Left lung (tissue), 10 donors: ENCODE results near the gene LDHB. TPM values are rescaled to one million over a fixed set of nuclear protein-coding genes. Genes with fewer than 3 reads are reported as not detected.

ENCODE experiments used
- ATAC-seq: fragments of 200-7000 bp; cut with Tn5 transposase; one replicate; pipeline ENCODE4 v1.9.1; 2020; ENCODE audit warnings: moderate library complexity
- DNase-seq, 4 donors: peaks; one replicate each; pipeline ENCODE4 v3.0.0-alpha.2; 2013 to 2020
- H3K27ac ChIP-seq, 2 donors: fragments of 200-600 bp; sonication (generic) in 1 of 2; one replicate each; pipeline versions ENCODE4 v1.5.0 to v1.8.0; 2020 to 2021
- H3K27me3 ChIP-seq, 2 donors: fragments of 200-600 bp; sonication (generic) in 1 of 2; one replicate each; pipeline versions ENCODE4 v1.5.0 to v1.8.0; 2020 to 2021
- H3K36me3 ChIP-seq, 2 donors: fragments of 200-600 bp; sonication (generic) in 1 of 2; one replicate each; pipeline versions ENCODE4 v1.5.0 to v1.8.0; 2020 to 2021
- H3K4me1 ChIP-seq, 2 donors: fragments of 200-600 bp; one replicate each; pipeline ENCODE4 v1.8.0; 2021
- H3K4me3 ChIP-seq, 2 donors: fragments of 200-600 bp; sonication (generic) in 1 of 2; one replicate each; pipeline versions ENCODE4 v1.5.0 to v1.8.0; 2020 to 2021; ENCODE audit warnings: mild to moderate bottlenecking in 1 of 2
- H3K9me3 ChIP-seq, 2 donors: fragments of 200-600 bp; sonication (generic) in 1 of 2; one replicate each; pipeline versions ENCODE4 v1.5.0 to v1.8.0; 2020 to 2021
- intact Hi-C, 2 donors: fragments of 100-400 bp; cut with DNase I; formaldehyde crosslinking; loops; one replicate each; pipeline versions ENCODE4 v1.11.2 to v1.14.2; 2022
- polyA plus RNA-seq, 6 donors: library from polyadenylated mRNA; unstranded; fragments of 120-200 nt; gene quantifications; one replicate each; pipeline ENCODE4 v1.2.1, GENCODE V29; 2013; ENCODE audit not compliant: insufficient read length in 6 of 6
- total RNA-seq, 2 donors: library from RNA; stranded (reverse); fragmentation: NEBNext Ultra II Directional; extraction: Animal tissue kit (Norgen Biotek cat#: 25700); gene quantifications; one replicate each; pipeline ENCODE4 v1.2.1, GENCODE V29; 2021
- TF ChIP-seq, protein P1 (sequence below), 2 donors: fragments of 200-600 bp; sonication (generic) in 1 of 2; IDR thresholded peaks; one replicate each; pipeline versions ENCODE4 v1.5.0 to v1.8.0; 2021; ENCODE audit warnings: antibody characterized with exemption in 2 of 2
- donor health status: DM: no; HTN: yes; CAD: no.
- donor health status: DM: no; HTN: no; CAD: no.

Gene LDHB
- total and polyA plus RNA-seq, 8 donors, result 512 to 1,016 (median 895) TPM

DNA sequence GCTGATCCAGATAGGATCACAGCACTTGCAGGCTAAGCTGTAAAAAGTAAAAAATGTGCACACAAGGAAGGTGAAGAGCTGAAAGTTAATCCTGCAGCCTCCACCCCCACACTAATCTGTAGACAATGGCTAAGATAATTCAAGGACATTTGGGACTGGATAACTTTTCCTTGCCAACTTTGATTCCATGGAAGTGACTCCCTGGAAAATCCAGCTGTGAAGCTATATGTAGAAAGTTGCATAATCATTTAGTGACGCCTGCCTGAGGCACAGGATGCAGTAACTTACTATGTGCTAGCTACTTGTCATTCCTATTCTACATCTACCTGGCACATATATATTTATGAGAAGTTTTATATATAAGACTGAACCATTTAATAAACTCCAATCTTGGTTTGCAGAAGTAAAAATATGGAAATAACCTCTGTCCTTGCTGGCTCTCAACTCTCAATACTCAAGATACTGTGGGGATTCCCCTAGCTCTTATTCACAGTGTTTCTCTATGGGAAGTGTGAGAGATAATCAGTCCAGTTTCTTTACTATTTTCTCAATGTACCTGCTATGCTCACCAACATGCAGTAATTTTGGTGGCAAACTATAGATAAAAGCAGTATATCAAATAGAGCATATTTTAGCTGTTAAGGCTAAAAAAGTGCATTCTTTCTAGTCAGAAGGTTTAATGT, 14.8 kb downstream of the LDHB start:
- no peaks in the 10 kb centered on the region for H3K27me3 ChIP-seq
- intact Hi-C loops, result no loop called here
- peaks cover 4 to 24% of the 10 kb centered on the region in 2 donors for H3K4me1 ChIP-seq
- no peaks in the 10 kb centered on the region for H3K9me3 ChIP-seq
- DNase-seq (peak in 1 of 4 donors; percentile 44), ATAC-seq (peak; percentile 44)
- TF ChIP-seq, protein P1, sequence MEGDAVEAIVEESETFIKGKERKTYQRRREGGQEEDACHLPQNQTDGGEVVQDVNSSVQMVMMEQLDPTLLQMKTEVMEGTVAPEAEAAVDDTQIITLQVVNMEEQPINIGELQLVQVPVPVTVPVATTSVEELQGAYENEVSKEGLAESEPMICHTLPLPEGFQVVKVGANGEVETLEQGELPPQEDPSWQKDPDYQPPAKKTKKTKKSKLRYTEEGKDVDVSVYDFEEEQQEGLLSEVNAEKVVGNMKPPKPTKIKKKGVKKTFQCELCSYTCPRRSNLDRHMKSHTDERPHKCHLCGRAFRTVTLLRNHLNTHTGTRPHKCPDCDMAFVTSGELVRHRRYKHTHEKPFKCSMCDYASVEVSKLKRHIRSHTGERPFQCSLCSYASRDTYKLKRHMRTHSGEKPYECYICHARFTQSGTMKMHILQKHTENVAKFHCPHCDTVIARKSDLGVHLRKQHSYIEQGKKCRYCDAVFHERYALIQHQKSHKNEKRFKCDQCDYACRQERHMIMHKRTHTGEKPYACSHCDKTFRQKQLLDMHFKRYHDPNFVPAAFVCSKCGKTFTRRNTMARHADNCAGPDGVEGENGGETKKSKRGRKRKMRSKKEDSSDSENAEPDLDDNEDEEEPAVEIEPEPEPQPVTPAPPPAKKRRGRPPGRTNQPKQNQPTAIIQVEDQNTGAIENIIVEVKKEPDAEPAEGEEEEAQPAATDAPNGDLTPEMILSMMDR (IDR thresholded peaks at IDR 0.05), result no peak
- peaks cover 0 to 62% of the 10 kb centered on the region in 2 donors for H3K36me3 ChIP-seq
- no peak overlapping the region for H3K27ac ChIP-seq
- H3K4me3 ChIP-seq, result no peak overlapping the region

DNA sequence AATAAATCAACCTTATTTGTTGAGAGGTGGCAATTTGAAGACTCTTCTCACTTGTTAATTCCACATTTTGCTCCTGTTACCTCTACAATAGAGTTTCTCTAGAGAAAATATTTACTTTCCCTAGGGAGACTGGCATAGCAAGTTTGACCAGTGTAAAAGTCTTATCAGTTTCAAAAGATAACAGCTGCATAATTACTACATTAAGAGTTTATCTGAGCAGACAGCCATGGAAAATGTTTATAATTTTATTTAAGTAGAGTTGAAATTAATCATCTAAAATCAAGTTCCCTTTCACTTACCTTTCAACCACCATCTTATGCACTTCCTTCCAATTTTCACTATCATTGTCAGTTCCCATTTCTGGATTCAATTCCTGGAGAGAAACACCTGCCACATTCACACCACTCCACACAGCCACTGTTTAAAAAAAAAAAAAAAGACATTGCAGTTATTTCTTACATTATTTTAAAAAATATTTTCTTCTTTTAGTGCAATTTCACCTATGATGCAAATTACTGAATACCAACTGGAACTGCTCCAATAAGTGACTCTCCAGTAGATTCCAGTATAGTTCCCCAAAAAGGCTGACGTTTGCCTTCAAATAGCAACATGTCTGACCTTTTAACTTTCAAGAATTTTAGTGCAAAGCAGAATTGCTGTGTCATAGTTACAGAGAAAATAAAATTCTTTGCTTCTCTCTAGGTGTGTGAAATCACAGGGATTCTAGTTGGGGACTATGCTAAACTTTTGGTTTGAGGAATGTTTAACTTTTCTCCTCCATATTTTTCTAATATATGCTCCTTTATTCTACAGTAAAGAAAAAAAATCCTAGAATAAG, 19.4 kb downstream of the LDHB start:
- Histone ChIP-seq H3K36me3 (peaks cover 0 to 77% of the 10 kb centered on the region in 2 donors), H3K9me3 (no peaks in the 10 kb centered on the region), H3K4me3 (no peak overlapping the region), H3K4me1 (peaks cover 4 to 5% of the 10 kb centered on the region in 2 donors), H3K27me3 (no peaks in the 10 kb centered on the region), H3K27ac (no peak overlapping the region)
- ATAC-seq (peak; percentile 71), DNase-seq (no peak)
- TF ChIP-seq, protein P1 (IDR thresholded peaks at IDR 0.05), result no peak
- intact Hi-C loops, result no loop called here

DNA sequence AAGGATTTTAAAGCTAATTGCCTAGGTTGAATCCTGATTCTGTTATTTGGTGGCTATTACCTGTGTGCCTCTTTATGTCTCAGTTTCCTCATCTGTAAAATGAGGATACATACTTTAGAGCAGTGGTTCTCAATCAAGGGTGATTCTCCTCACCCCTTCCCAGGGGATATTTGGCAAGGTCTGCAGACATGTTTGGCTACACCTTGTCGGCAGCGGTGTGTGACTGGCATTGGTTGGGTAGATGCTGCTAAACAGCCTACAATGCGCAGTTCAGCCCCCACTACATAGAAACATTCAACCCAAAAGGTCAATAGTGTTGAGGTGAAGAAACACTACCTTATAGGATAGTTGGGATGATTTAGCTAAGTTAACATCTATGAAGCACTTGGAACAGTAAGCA, 23.4 kb downstream of the LDHB start:
- ATAC-seq (no peak), DNase-seq (no peak)
- Histone ChIP-seq H3K27ac (no peak overlapping the region), H3K4me3 (no peak overlapping the region), H3K27me3 (no peaks in the 10 kb centered on the region), H3K36me3 (peaks cover 0 to 48% of the 10 kb centered on the region in 2 donors), H3K4me1 (no peaks in the 10 kb centered on the region), H3K9me3 (no peaks in the 10 kb centered on the region)
- intact Hi-C loops, result no loop called here
- TF ChIP-seq, protein P1 (IDR thresholded peaks at IDR 0.05), result no peak

DNA sequence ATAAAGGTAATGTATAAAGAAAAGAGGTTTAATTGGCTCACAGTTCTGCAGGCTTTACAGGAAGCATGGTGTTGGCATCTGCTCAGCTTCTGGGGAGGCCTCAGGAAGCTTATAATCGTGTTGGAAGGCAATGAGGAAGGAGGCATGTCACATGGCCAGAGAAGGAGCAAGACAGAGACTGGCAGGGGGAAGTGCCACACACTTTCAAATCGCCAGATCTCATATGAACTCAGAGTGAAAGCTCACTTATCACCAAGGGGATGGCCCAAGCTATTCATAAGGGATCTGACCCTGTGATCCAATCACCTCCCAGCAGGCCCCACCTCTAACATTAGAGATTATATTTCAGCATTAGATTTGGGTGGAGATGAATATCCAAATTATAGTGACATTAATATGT, 26.3 kb downstream of the LDHB start:
- Histone ChIP-seq H3K27me3 (no peaks in the 10 kb centered on the region), H3K36me3 (peaks cover 0 to 26% of the 10 kb centered on the region in 2 donors), H3K9me3 (no peaks in the 10 kb centered on the region), H3K4me1 (no peaks in the 10 kb centered on the region), H3K27ac (no peak overlapping the region), H3K4me3 (no peak overlapping the region)
- ATAC-seq (no peak), DNase-seq (no peak)
- intact Hi-C loops, result no loop called here
- TF ChIP-seq, protein P1 (IDR thresholded peaks at IDR 0.05), result no peak

DNA sequence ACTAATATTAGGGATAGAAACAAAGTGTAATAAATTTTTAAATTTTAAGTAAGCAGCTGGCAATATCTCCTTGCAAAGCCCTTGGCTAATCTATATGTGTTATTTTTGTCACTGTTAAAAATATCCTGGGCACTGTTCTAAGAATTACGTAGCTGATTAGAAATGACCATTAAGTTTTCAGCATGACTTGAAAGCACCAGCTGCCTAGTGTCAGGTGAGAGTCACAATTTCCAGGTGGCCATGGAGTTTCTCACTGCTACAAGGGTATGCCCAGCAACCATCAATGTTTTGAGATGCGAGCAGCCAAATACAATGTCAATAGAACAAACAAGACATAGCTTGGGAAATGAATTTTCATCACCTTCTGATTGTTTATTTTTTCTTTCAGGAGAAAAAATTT, 29.7 kb downstream of the LDHB start:
- Histone ChIP-seq H3K27ac (no peak overlapping the region), H3K4me1 (no peaks in the 10 kb centered on the region), H3K36me3 (no peaks in the 10 kb centered on the region), H3K27me3 (no peaks in the 10 kb centered on the region), H3K4me3 (no peak overlapping the region), H3K9me3 (no peaks in the 10 kb centered on the region)
- ATAC-seq, result no peak
- DNase-seq, result no peak
- TF ChIP-seq, protein P1 (IDR thresholded peaks at IDR 0.05), result no peak
- intact Hi-C loops, result no loop called here
